B cell (primary cell): ENCODE measurements around the gene NTSR2. TPM values are rescaled to one million over a fixed set of nuclear protein-coding genes. Genes with fewer than 3 reads are reported as not detected.

Experiments used
- ATAC-seq: fragments of 200-7000 bp; cut with Tn5 transposase; one replicate; pipeline ENCODE4 v1.10.0; 2021; ENCODE audit warnings: low read depth, mild to moderate bottlenecking, moderate number of reproducible peaks, moderate library complexity
- CTCF ChIA-PET: fragments of 350-600 bp; sonication (Branson Sonifier 250); formaldehyde crosslinking; loops from one replicate; lab custom pipeline; 2021; ENCODE audit warnings: antibody characterized with exemption, inconsistent platforms; lab: Charles Lee
- POLR2A ChIA-PET: fragments of 350-600 bp; sonication (Branson Sonifier 250); formaldehyde crosslinking; loops from one replicate; lab custom pipeline; 2021; ENCODE audit warnings: antibody characterized with exemption; lab: Charles Lee
- DNase-seq: peaks from one replicate; pipeline ENCODE4 v3.0.0; 2013
- H2AFZ ChIP-seq: 2 replicates; pipeline ENCODE4 v1.6.1; 2012; ENCODE audit warnings: mild to moderate bottlenecking, low read depth, low read length; ENCODE audit not compliant: insufficient read depth, poor library complexity, severe bottlenecking
- H3K27ac ChIP-seq, 2 donors: 1 replicate in 1 of 2; 2 replicates in 1 of 2; pipeline ENCODE4 v1.5.1; 2012 to 2013; ENCODE audit warnings: low read length in 2 of 2, mild to moderate bottlenecking in 2 of 2, moderate library complexity in 1 of 2
- H3K27me3 ChIP-seq, 4 experiments: fragments of 200-600 bp in 1 of 4; sonication (generic) in 1 of 4; replicated peaks in 1 of 4; 1 replicate in 2 of 4; 2 replicates in 2 of 4; pipeline versions ENCODE4 v1.6.1 to v1.7.0; 2013 to 2016; ENCODE audit warnings: low read length in 3 of 4, mild to moderate bottlenecking in 2 of 4, mixed read lengths in 1 of 4, moderate library complexity in 1 of 4; ENCODE audit not compliant: insufficient read depth in 4 of 4, control insufficient read depth in 3 of 4; ENCODE audit errors: control extremely low read depth in 1 of 4
- H3K36me3 ChIP-seq, 2 experiments: replicated peaks in 1 of 2; 1 replicate in 1 of 2; 2 replicates in 1 of 2; pipeline versions ENCODE4 v1.6.1 to v1.7.1; 2013; ENCODE audit warnings: low read length in 1 of 2; ENCODE audit not compliant: insufficient read depth in 2 of 2, control insufficient read depth in 1 of 2; ENCODE audit errors: control extremely low read depth in 1 of 2, extremely low read depth in 1 of 2
- H3K4me1 ChIP-seq, 2 donors: fragments of 200-600 bp in 1 of 2; sonication (generic) in 1 of 2; 1 replicate in 1 of 2; 2 replicates in 1 of 2; pipeline versions ENCODE4 v1.5.1 to v1.6.1; 2013 to 2017; ENCODE audit warnings: low read length in 2 of 2; ENCODE audit not compliant: control insufficient read depth in 2 of 2, insufficient read depth in 2 of 2
- H3K4me2 ChIP-seq: replicated peaks from 2 replicates; pipeline ENCODE3; 2012; ENCODE audit warnings: mild to moderate bottlenecking, low read depth, low read length; ENCODE audit not compliant: poor library complexity, severe bottlenecking
- H3K4me3 ChIP-seq, 5 experiments: fragments of 200-600 bp in 1 of 5; sonication (generic) in 1 of 5; 1 replicate in 3 of 5; 2 replicates in 2 of 5; pipeline versions ENCODE4 v1.5.1 to v1.7.0; 2011 to 2016; ENCODE audit warnings: low read length in 4 of 5, mild to moderate bottlenecking in 4 of 5, low read depth in 2 of 5, control low read depth in 1 of 5, moderate library complexity in 1 of 5; ENCODE audit not compliant: insufficient read depth in 1 of 5; ENCODE audit errors: control extremely low read depth in 1 of 5, extremely low read depth in 1 of 5
- H3K79me2 ChIP-seq: fragments of 200-600 bp; sonication (generic); one replicate; pipeline ENCODE4 v1.6.0; 2016; ENCODE audit warnings: low read length; ENCODE audit not compliant: control insufficient read depth, insufficient read depth
- H3K9ac ChIP-seq: fragments of 200-600 bp; sonication (generic); 2 replicates; pipeline ENCODE4 v1.6.1; 2017; ENCODE audit warnings: mild to moderate bottlenecking, low read length, moderate library complexity
- H3K9me3 ChIP-seq, 3 donors: one replicate each; pipeline versions ENCODE4 v1.6.1 to v1.7.1; 2013; ENCODE audit warnings: low read length in 2 of 3; ENCODE audit not compliant: control insufficient read depth in 2 of 3, insufficient read depth in 1 of 3; ENCODE audit errors: control extremely low read depth in 1 of 3
- H4K20me1 ChIP-seq: 2 replicates; pipeline ENCODE4 v1.6.0; 2012; ENCODE audit warnings: mild to moderate bottlenecking, low read length; ENCODE audit not compliant: insufficient read depth, control insufficient read depth, poor library complexity, severe bottlenecking
- H3K27ac Mint-ChIP-seq: one replicate; pipeline ENCODE4 v1.8.0; 2021; ENCODE audit warnings: mixed read lengths
- H3K27me3 Mint-ChIP-seq: one replicate; pipeline ENCODE4 v1.8.0; 2021; ENCODE audit warnings: mixed read lengths
- H3K4me1 Mint-ChIP-seq: one replicate; pipeline ENCODE4 v1.8.0; 2021; ENCODE audit warnings: mixed read lengths
- H3K4me3 Mint-ChIP-seq: one replicate; pipeline ENCODE4 v1.8.0; 2021; ENCODE audit warnings: mixed read lengths
- H3K9me3 Mint-ChIP-seq: one replicate; pipeline ENCODE4 v1.8.0; 2022; ENCODE audit warnings: mixed read lengths; ENCODE audit not compliant: insufficient read depth
- EZH2 ChIP-seq: IDR thresholded peaks from 2 replicates; pipeline ENCODE4 v1.6.1; 2012; ENCODE audit warnings: borderline replicate concordance, low read depth, mild to moderate bottlenecking, moderate library complexity, low read length; ENCODE audit not compliant: insufficient read depth, poor library complexity, severe bottlenecking
- whole genome bisulfite sequencing: methylation state at CpG from one replicate; pipeline ENCODE4 v1.1.5; 2013; ENCODE audit warnings: missing lambda C conversion rate; ENCODE audit not compliant: insufficient coverage; 5-methylcytosine and 5-hydroxymethylcytosine counted together
- intact Hi-C: fragments of 100-400 bp; cut with micrococcal nuclease; formaldehyde crosslinking; loops from one replicate; pipeline ENCODE4 v1.10.0; 2022
- polyA plus RNA-seq: library from polyadenylated mRNA; depleted of rRNA; stranded (reverse); fragments of >200 nt; gene quantifications from 2 replicates; pipeline ENCODE4 v1.2.3, GENCODE V29; 2012
- total RNA-seq, 2 donors: library from RNA; stranded (reverse); fragments of 120-200 nt in 1 of 2; gene quantifications; 1 replicate in 1 of 2; 2 replicates in 1 of 2; pipeline versions ENCODE4 v1.2.3 to v1.2.4, GENCODE V29; 2013 to 2022
- TF ChIP-seq, protein P1 (sequence below): fragments of 200-600 bp; IDR thresholded peaks from one replicate; pipeline ENCODE4 v1.8.0; 2022; ENCODE audit warnings: antibody characterized with exemption, mild to moderate bottlenecking

NTSR2 gene
- total and polyA plus RNA-seq, 2 donors (not counting 1 experiment from before 2014, with no cell fraction given), result not detected

DNA sequence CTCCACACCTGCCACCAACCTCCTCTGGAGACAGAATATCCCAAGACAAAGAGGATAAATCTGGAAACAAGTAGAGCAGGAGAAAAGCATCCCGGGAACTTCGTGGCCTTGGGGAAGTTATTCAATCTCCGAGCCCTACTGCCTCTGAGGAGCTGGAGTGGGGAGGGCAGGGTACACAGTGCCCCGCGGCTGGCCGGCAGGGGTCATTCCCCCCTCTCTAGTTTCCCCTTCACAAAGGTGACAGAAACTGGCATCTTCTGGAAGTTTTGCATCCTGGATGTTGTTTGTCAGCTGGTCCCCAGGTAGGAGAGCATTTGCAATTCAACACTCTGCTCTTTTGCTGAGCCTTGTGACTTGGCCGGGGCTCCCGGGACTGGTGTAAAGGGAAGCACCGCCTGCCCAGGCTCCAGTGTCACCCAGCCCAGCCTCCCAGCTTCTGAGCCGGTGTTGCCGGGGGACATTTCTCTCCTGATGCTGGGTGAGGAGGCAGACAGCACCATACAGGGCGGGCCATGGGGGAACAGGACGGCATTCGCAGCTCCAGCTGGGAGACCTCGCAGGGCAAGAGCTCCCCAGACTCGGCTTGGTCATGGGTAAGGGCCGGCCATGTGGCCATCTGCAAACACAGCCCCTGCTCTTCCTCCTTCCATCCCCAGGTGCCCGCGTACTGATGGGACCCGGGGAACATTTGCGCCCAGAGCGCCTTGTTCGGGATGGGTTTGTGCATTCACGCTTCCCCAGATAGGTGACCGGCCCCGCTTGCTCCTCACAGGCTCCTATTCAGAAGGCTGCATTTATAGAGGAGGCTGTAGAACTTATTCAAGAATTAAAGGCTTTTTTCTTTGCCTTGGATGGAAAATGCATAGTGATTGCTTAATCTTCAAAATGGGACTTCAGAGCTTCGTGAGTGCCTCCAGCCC, 7.4 kb upstream of the NTSR2 start:
- no peaks in the 10 kb centered on the region for H3K36me3 ChIP-seq
- DNase-seq, result no peak
- H3K9me3 ChIP-seq, result peaks cover 0 to 18% (median 0%) of the 10 kb centered on the region in 3 donors
- H3K79me2 ChIP-seq, result no peaks in the 10 kb centered on the region
- Mint-ChIP-seq H3K4me1 (peaks cover 7% of the 10 kb centered on the region), H3K27me3 (peaks cover 33% of the 10 kb centered on the region), H3K9me3 (no peaks in the 10 kb centered on the region), H3K27ac (no peak overlapping the region), H3K4me3 (no peak overlapping the region)
- ChIA-PET CTCF (no interaction called here), POLR2A (no interaction called here)
- H3K4me2 ChIP-seq, result no peak overlapping the region
- TF ChIP-seq, protein P1, sequence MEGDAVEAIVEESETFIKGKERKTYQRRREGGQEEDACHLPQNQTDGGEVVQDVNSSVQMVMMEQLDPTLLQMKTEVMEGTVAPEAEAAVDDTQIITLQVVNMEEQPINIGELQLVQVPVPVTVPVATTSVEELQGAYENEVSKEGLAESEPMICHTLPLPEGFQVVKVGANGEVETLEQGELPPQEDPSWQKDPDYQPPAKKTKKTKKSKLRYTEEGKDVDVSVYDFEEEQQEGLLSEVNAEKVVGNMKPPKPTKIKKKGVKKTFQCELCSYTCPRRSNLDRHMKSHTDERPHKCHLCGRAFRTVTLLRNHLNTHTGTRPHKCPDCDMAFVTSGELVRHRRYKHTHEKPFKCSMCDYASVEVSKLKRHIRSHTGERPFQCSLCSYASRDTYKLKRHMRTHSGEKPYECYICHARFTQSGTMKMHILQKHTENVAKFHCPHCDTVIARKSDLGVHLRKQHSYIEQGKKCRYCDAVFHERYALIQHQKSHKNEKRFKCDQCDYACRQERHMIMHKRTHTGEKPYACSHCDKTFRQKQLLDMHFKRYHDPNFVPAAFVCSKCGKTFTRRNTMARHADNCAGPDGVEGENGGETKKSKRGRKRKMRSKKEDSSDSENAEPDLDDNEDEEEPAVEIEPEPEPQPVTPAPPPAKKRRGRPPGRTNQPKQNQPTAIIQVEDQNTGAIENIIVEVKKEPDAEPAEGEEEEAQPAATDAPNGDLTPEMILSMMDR, result no peak
- TF ChIP-seq EZH2, result no peak
- WGBS, result 44% methylated on average over 23 of the region's 27 CpGs
- H2AFZ ChIP-seq, result no peak overlapping the region
- peaks cover 0 to 35% (median 0%) of the 10 kb centered on the region in 4 experiments for H3K27me3 ChIP-seq
- no peaks in the 10 kb centered on the region for H4K20me1 ChIP-seq
- H3K27ac ChIP-seq, result no peak overlapping the region
- H3K4me3 ChIP-seq, result no peak overlapping the region
- ATAC-seq, result no peak
- intact Hi-C loops, result no loop called here
- no peak overlapping the region for H3K9ac ChIP-seq
- H3K4me1 ChIP-seq, result peaks cover 4 to 5% of the 10 kb centered on the region in 2 donors

- H2AFZ ChIP-seq, result no peak overlapping the region
- no peaks in the 10 kb centered on the region for H4K20me1 ChIP-seq
- Mint-ChIP-seq H3K9me3 (no peaks in the 10 kb centered on the region), H3K27ac (no peak overlapping the region), H3K4me3 (no peak overlapping the region), H3K27me3 (peaks cover 33% of the 10 kb centered on the region), H3K4me1 (peaks cover 9% of the 10 kb centered on the region)
- H3K79me2 ChIP-seq, result no peaks in the 10 kb centered on the region
- H3K4me3 ChIP-seq, result no peak overlapping the region
- CTCF ChIA-PET, result no interaction called here
- TF ChIP-seq EZH2, result no peak
- TF ChIP-seq, protein P1, result no peak
- intact Hi-C loops, result no loop called here
- H3K4me2 ChIP-seq, result no peak overlapping the region
- peaks cover 0 to 35% (median 0%) of the 10 kb centered on the region in 4 experiments for H3K27me3 ChIP-seq
- H3K36me3 ChIP-seq, result no peaks in the 10 kb centered on the region
- ATAC-seq, result no peak
- no peak overlapping the region for H3K27ac ChIP-seq
- peaks cover 0 to 15% (median 0%) of the 10 kb centered on the region in 3 donors for H3K9me3 ChIP-seq
- POLR2A ChIA-PET, result no interaction called here
- 60% methylated on average over 11 of the region's 11 CpGs for WGBS
- H3K4me1 ChIP-seq, result peaks cover 6 to 9% of the 10 kb centered on the region in 2 donors
- no peak overlapping the region for H3K9ac ChIP-seq
- DNase-seq, result no peak
Observed at GRCh38 chr2:11676640-11677039, 6.6 kb upstream of the NTSR2 start.
